Skeletal muscle satellite cell (primary cell): ENCODE measurements around the gene UPP1. TPM values are rescaled to one million over a fixed set of nuclear protein-coding genes. Genes with fewer than 3 reads are reported as not detected.

ENCODE experiments used
- H3K27me3 ChIP-seq: 2 replicates; pipeline ENCODE4 v1.7.0; 2013; ENCODE audit warnings: low read length; ENCODE audit not compliant: control insufficient read depth, insufficient read depth
- H3K36me3 ChIP-seq: 2 replicates; pipeline ENCODE4 v1.7.0; 2013; ENCODE audit warnings: mild to moderate bottlenecking, control low read depth, low read length; ENCODE audit not compliant: insufficient read depth
- H3K4me1 ChIP-seq: 2 replicates; pipeline ENCODE4 v1.7.0; 2013; ENCODE audit warnings: low read length; ENCODE audit not compliant: control insufficient read depth, insufficient read depth
- H3K4me2 ChIP-seq: 2 replicates; pipeline ENCODE4 v1.7.0; 2013; ENCODE audit warnings: mild to moderate bottlenecking, low read length
- H3K4me3 ChIP-seq: 2 replicates; pipeline ENCODE4 v1.7.0; 2013; ENCODE audit warnings: low read length
- H3K9ac ChIP-seq: 2 replicates; pipeline ENCODE4 v1.7.0; 2013; ENCODE audit warnings: mild to moderate bottlenecking, low read depth, low read length, moderate library complexity
- H3K9me3 ChIP-seq: replicated peaks from 2 replicates; pipeline ENCODE4 v1.7.0; 2013; ENCODE audit warnings: mild to moderate bottlenecking, control low read depth, low read length
- total RNA-seq: library from RNA; depleted of rRNA; stranded (reverse); fragments of >200 nt; gene quantifications from 2 replicates; pipeline ENCODE4 v1.2.3, GENCODE V29; 2012; rRNA removed

UPP1 gene
- 30.4 and 31.7 TPM in 2 replicates for total RNA-seq

- H3K4me3 ChIP-seq, result peak within 1 kb of the TSS; percentile 94
- no peaks in the 10 kb centered on the region for H3K27me3 ChIP-seq
- H3K4me2 ChIP-seq, result peak within 1 kb of the TSS; percentile 99
- peak within 1 kb of the TSS; percentile 91 for H3K9ac ChIP-seq
- H3K4me1 ChIP-seq, result peaks cover 63% of the 10 kb centered on the region
- peaks cover 26% of the 10 kb centered on the region for H3K36me3 ChIP-seq
- no peaks in the 10 kb centered on the region for H3K9me3 ChIP-seq
Measured at GRCh38 chr7:48089046-48090003, at the start of gene UPP1. TSS of gene UPP1 (plus strand) at chr7:48089265. CDS start at chr7:48094784, 5,519 bp downstream.

- H3K9ac ChIP-seq, result no peak overlapping the region
- H3K9me3 ChIP-seq, result no peaks in the 10 kb centered on the region
- peaks cover 20% of the 10 kb centered on the region for H3K4me1 ChIP-seq
- no peak overlapping the region for H3K4me3 ChIP-seq
- peaks cover 14% of the 10 kb centered on the region for H3K27me3 ChIP-seq
- H3K4me2 ChIP-seq, result no peak overlapping the region
- H3K36me3 ChIP-seq, result no peaks in the 10 kb centered on the region
Measured at GRCh38 chr7:48040944-48041652, 48.0 kb upstream of the UPP1 start.

GRCh38 chr7:48041653-48041970 lies 47.5 kb upstream of the UPP1 start:
- Histone ChIP-seq H3K4me3 (no peak overlapping the region), H3K36me3 (no peaks in the 10 kb centered on the region), H3K9ac (peak overlapping the region; percentile 18), H3K27me3 (peaks cover 14% of the 10 kb centered on the region), H3K9me3 (no peaks in the 10 kb centered on the region), H3K4me2 (peak overlapping the region; percentile 44), H3K4me1 (peaks cover 21% of the 10 kb centered on the region)

DNA sequence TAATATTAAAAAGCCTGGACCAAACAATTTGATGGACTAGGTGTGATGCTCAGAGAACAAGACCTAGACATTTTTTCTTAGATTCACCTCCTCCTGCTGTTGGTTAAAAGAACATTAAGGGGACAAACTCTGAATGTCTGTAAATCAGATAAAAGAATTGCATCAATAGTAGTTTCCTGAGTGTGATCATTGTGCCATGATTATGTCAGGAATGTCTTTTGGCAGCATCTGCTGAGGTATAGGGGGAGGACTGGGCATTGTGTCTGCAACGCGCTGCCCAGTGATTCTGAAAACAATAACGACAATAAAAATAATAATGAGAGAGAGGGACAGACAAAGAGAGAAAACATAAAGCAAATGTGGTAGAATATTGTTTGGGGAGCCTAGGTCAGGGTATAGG lies 46.8 kb upstream of the UPP1 start:
- H3K9me3 ChIP-seq, result no peaks in the 10 kb centered on the region
- H3K36me3 ChIP-seq, result no peaks in the 10 kb centered on the region
- H3K4me2 ChIP-seq, result peak overlapping the region; percentile 44
- no peak overlapping the region for H3K4me3 ChIP-seq
- H3K27me3 ChIP-seq, result peaks cover 8% of the 10 kb centered on the region
- H3K9ac ChIP-seq, result peak overlapping the region; percentile 18
- H3K4me1 ChIP-seq, result peaks cover 21% of the 10 kb centered on the region

GRCh38 chr7:48042636-48043035 lies 46.4 kb upstream of the UPP1 start:
- no peak overlapping the region for H3K4me3 ChIP-seq
- no peaks in the 10 kb centered on the region for H3K9me3 ChIP-seq
- H3K9ac ChIP-seq, result no peak overlapping the region
- H3K36me3 ChIP-seq, result no peaks in the 10 kb centered on the region
- H3K27me3 ChIP-seq, result peaks cover 7% of the 10 kb centered on the region
- H3K4me1 ChIP-seq, result peaks cover 21% of the 10 kb centered on the region
- no peak overlapping the region for H3K4me2 ChIP-seq

DNA sequence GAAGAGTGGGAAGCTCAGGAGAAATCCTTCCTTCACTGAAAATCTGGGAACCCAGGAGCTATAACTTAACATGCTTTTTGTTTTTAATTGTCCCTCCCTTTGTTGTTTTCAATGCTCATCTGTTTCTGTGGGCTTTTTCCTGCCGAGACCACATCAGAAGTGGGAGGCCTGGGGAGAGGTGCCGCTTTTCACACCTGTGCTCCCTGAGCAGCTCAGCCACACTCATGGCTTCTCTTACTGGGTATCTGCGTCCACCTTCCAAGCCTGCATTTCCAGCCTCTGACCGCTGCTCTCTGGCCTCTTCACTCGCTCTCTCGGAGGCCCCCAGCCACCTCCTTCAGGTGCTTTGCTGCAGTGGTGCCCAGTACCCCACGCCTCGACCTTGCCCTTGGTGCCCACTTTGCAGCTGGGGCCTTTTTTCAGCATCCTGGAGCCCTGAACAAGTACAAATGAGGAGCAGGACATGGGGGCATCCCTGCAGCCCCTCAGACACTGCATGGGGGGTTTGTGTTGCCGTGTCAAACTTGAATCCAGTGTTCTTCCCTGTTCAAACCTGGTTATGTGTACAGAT lies 43.8 kb upstream of the UPP1 start:
- H3K4me2 ChIP-seq, result no peak overlapping the region
- H3K9me3 ChIP-seq, result no peaks in the 10 kb centered on the region

GRCh38 chr7:48046458-48046857 lies 42.6 kb upstream of the UPP1 start:
- H3K9ac ChIP-seq, result no peak overlapping the region

More for the DNA sequence above, 43.8 kb upstream of the UPP1 start:
- Histone ChIP-seq H3K9ac (no peak overlapping the region), H3K27me3 (peaks cover 5% of the 10 kb centered on the region), H3K4me3 (no peak overlapping the region), H3K36me3 (no peaks in the 10 kb centered on the region), H3K4me1 (peaks cover 21% of the 10 kb centered on the region)

GRCh38 chr7:48048113-48048512 lies 41.0 kb upstream of the UPP1 start:
- Histone ChIP-seq H3K9me3 (no peaks in the 10 kb centered on the region), H3K9ac (no peak overlapping the region), H3K4me1 (peaks cover 9% of the 10 kb centered on the region), H3K36me3 (no peaks in the 10 kb centered on the region), H3K4me2 (no peak overlapping the region), H3K4me3 (no peak overlapping the region), H3K27me3 (peaks cover 5% of the 10 kb centered on the region)

More at GRCh38 chr7:48046458-48046857, 42.6 kb upstream of the UPP1 start:
- Histone ChIP-seq H3K4me3 (peak overlapping the region; percentile 21), H3K36me3 (no peaks in the 10 kb centered on the region), H3K4me1 (peaks cover 14% of the 10 kb centered on the region), H3K4me2 (peak overlapping the region; percentile 51), H3K9me3 (no peaks in the 10 kb centered on the region), H3K27me3 (peaks cover 5% of the 10 kb centered on the region)

DNA sequence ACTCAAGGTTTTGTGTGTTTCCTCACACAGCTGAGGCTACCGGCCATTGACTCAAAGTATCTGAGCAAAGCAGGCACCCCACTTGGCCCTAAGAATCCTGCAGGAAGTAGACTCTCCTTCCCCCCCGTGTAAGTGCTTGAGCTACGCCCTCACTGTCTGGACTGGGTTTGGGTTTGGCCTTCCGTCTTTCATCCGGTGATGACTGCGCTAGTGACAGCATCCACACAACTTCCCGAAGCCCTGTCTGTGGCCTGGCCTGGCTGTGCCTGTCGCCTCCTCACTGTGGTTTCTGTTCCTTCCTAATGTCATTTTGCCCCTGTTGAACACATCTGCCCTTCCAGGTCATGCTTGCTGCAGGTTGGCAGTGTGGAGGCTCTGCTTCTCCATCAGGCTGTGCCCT lies 39.2 kb upstream of the UPP1 start:
- Histone ChIP-seq H3K4me1 (peaks cover 9% of the 10 kb centered on the region), H3K9me3 (no peaks in the 10 kb centered on the region), H3K4me3 (no peak overlapping the region), H3K27me3 (peaks cover 5% of the 10 kb centered on the region), H3K36me3 (no peaks in the 10 kb centered on the region), H3K4me2 (no peak overlapping the region), H3K9ac (no peak overlapping the region)

GRCh38 chr7:48052748-48053147 lies 36.3 kb upstream of the UPP1 start:
- no peak overlapping the region for H3K4me2 ChIP-seq

DNA sequence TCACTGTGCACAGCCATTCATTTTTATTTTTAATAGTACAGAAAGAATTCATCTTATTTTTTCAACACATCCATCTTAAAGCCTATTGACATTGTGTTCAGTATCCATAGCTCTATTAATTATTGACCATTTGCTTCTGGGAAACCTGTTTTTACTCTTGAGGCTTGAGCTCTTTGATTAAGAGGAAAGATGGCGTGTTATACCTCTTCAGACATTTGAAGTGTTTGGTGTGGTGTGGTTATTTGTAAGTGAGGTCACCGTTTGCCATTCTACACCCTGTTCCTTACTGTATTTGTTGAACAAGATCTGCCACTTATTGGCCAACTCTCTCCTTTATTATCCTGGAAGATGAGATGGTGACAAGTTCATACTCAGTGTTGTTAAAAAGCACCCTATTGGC lies 35.3 kb upstream of the UPP1 start:
- Histone ChIP-seq H3K27me3 (no peaks in the 10 kb centered on the region), H3K4me2 (no peak overlapping the region), H3K9ac (no peak overlapping the region), H3K9me3 (no peaks in the 10 kb centered on the region), H3K4me1 (peaks cover 5% of the 10 kb centered on the region), H3K4me3 (no peak overlapping the region), H3K36me3 (no peaks in the 10 kb centered on the region)

More at GRCh38 chr7:48052748-48053147, 36.3 kb upstream of the UPP1 start:
- peaks cover 5% of the 10 kb centered on the region for H3K4me1 ChIP-seq
- no peak overlapping the region for H3K9ac ChIP-seq
- no peaks in the 10 kb centered on the region for H3K9me3 ChIP-seq
- H3K4me3 ChIP-seq, result no peak overlapping the region
- H3K27me3 ChIP-seq, result no peaks in the 10 kb centered on the region
- no peaks in the 10 kb centered on the region for H3K36me3 ChIP-seq
